KMS-11 (cell line): ENCODE data around the gene GINS2.

ENCODE experiments used
- H2AFZ ChIP-seq: fragments of 200-600 bp; sonication (generic); 2 replicates; pipeline ENCODE4 v1.6.1; 2016; ENCODE audit warnings: antibody characterized with exemption, mixed run types, low read depth
- H3K27ac ChIP-seq: fragments of 200-600 bp; sonication (generic); 2 replicates; pipeline ENCODE4 v1.6.1; 2016; ENCODE audit warnings: mild to moderate bottlenecking, mixed run types
- H3K27me3 ChIP-seq: fragments of 200-600 bp; sonication (generic); 2 replicates; pipeline ENCODE4 v1.6.1; 2017; ENCODE audit warnings: mild to moderate bottlenecking, low read depth, mixed run types, moderate library complexity; ENCODE audit not compliant: insufficient read depth
- H3K36me3 ChIP-seq: fragments of 200-600 bp; sonication (generic); 2 replicates; pipeline ENCODE4 v1.6.1; 2017; ENCODE audit warnings: mild to moderate bottlenecking, mixed run types; ENCODE audit not compliant: insufficient read depth
- H3K4me1 ChIP-seq: fragments of 200-600 bp; sonication (generic); 2 replicates; pipeline ENCODE4 v1.6.1; 2016; ENCODE audit warnings: mild to moderate bottlenecking, low read depth, mixed run types; ENCODE audit not compliant: poor library complexity, severe bottlenecking
- H3K4me2 ChIP-seq: fragments of 200-600 bp; sonication (generic); 2 replicates; pipeline ENCODE4 v1.7.0; 2016; ENCODE audit warnings: mild to moderate bottlenecking, mixed run types
- H3K4me3 ChIP-seq: fragments of 200-600 bp; sonication (generic); IDR thresholded peaks from 2 replicates; pipeline ENCODE4 v1.6.1; 2017; ENCODE audit warnings: low read depth, low read length, mixed read lengths; ENCODE audit not compliant: insufficient read depth
- H3K79me2 ChIP-seq: fragments of 200-600 bp; sonication (generic); 2 replicates; pipeline ENCODE4 v1.6.1; 2016; ENCODE audit warnings: low read depth, mixed run types; ENCODE audit not compliant: insufficient read depth
- H3K9ac ChIP-seq: fragments of 200-600 bp; sonication (generic); 2 replicates; pipeline ENCODE4 v1.6.1; 2016; ENCODE audit warnings: mild to moderate bottlenecking, mixed run types
- H4K20me1 ChIP-seq: fragments of 200-600 bp; sonication (generic); 2 replicates; pipeline ENCODE4 v1.6.1; 2016; ENCODE audit warnings: mild to moderate bottlenecking, mixed run types; ENCODE audit not compliant: insufficient read depth
- TF ChIP-seq, protein P1 (sequence below): fragments of 200-600 bp; sonication (generic); conservative IDR thresholded peaks from 2 replicates; pipeline ENCODE4 v1.6.1; 2017; ENCODE audit warnings: low read depth, mild to moderate bottlenecking, antibody characterized with exemption, low read length, moderate library complexity, mixed read lengths

The GINS2 gene

DNA sequence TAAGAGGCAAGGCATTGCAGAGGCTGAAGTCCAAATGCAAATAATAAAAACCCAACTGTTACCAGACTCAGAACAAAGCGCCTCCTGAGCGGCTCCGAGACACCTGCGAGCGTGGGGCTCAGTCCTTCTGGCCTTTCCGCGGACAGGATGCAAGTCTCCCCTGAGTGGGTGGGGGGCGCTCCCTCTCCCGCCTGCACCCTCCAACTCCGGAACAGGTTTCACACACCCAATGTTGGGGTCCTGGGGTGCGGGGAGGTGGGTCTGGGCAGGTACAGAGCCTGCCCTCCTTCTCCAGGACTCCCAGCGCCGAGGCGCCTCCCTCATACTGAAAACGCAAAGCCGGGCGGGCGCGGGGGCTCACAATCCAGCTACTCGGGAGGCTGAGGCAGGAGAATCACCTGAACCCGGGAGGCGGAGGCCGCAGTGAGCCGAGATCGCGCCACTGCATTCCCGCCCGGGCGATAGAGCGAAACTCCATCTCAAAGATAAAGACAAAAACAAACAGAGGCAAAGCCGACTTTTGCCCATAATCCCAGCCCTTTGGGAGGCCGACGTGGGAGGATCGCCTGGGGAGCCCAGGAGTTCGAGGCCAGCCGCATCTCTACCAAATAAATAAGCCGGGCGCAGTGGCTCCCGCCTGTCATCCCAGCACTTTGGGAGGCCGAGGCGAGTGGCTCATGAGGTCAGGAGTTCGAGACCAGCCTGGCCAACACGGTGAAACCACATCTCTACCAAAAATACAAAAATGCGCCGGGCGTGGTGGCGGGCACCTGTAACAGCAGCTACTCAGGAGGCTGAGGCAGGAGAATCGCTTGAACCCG, 893 bp downstream of the GINS2 start:
- Histone ChIP-seq H3K27ac (peak overlapping the region; percentile 60), H3K4me1 (peaks cover 24% of the 10 kb centered on the region), H2AFZ (peak overlapping the region; percentile 82; the same call in 1 of the 2 replicates), H3K27me3 (peaks cover 3% of the 10 kb centered on the region; the same call in 1 of the 2 replicates), H4K20me1 (no peaks in the 10 kb centered on the region), H3K4me2 (peak overlapping the region; percentile 74), H3K9ac (peak overlapping the region; percentile 88; the same call in 1 of the 2 replicates), H3K79me2 (peaks cover 30% of the 10 kb centered on the region), H3K4me3 (no peak overlapping the region), H3K36me3 (peaks cover 3% of the 10 kb centered on the region; the same call in 1 of the 2 replicates)
- TF ChIP-seq, protein P1, sequence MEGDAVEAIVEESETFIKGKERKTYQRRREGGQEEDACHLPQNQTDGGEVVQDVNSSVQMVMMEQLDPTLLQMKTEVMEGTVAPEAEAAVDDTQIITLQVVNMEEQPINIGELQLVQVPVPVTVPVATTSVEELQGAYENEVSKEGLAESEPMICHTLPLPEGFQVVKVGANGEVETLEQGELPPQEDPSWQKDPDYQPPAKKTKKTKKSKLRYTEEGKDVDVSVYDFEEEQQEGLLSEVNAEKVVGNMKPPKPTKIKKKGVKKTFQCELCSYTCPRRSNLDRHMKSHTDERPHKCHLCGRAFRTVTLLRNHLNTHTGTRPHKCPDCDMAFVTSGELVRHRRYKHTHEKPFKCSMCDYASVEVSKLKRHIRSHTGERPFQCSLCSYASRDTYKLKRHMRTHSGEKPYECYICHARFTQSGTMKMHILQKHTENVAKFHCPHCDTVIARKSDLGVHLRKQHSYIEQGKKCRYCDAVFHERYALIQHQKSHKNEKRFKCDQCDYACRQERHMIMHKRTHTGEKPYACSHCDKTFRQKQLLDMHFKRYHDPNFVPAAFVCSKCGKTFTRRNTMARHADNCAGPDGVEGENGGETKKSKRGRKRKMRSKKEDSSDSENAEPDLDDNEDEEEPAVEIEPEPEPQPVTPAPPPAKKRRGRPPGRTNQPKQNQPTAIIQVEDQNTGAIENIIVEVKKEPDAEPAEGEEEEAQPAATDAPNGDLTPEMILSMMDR = no peak

DNA sequence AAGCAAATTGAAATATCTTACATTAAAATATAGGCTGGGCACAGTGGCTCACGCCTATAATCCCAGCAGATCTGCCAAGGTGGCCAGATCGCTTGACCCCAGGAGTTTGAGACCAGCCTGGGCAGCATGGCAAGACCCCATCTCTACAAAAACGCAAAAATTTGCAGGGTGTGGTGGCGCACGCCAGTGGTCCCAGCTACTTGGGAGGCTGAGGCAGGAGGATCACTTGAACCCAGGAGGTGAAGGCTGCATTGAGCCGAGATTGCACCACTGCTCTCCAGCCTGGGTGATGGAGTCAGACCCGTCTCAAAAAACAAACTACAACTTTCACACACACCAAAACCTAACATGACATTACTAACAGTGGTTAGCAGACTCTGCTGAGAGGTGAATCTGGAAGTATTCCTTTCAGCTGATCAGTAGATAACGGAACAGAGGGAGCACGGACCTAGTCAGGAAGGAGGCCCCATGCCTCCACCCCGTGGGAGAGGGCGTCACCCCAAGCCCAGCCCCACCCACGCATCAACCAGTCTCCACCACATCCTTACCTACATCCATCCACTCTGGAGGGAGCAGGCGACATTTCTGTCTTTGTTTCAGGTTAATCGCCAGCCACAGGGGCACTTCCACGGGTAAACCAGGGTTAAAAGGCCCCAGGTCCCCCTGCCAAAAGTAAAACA, 1.7 kb downstream of the GINS2 start:
- Histone ChIP-seq H3K4me1 (peaks cover 24% of the 10 kb centered on the region), H3K27me3 (peaks cover 3% of the 10 kb centered on the region; the same call in 1 of the 2 replicates), H2AFZ (no peak overlapping the region), H3K4me3 (no peak overlapping the region), H3K9ac (no peak overlapping the region), H3K79me2 (peaks cover 30% of the 10 kb centered on the region), H3K36me3 (peaks cover 4% of the 10 kb centered on the region), H3K27ac (no peak overlapping the region), H3K4me2 (peak overlapping the region; percentile 74), H4K20me1 (no peaks in the 10 kb centered on the region)
- TF ChIP-seq, protein P1 = no peak

DNA sequence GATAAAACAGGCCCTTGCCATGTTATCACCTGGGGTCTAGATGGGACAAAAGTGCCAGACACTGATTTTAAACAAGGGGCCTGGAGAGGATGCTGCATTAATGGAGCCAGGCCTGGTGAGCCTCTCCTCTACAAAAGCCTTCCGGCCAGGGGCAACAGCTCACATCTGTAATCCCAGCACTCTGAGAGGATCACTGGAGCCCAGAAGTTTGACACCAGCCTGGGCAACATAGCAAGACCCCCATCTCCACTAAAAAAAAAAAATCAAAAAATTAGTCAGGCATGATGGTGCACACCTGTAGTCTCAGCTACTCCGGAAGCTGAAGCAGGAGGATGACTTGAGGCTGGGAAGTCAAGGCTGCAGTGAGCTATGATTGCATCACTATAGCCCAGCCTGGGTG, 3.5 kb downstream of the GINS2 start:
- Histone ChIP-seq H3K27ac (no peak overlapping the region), H3K36me3 (peaks cover 6% of the 10 kb centered on the region), H3K27me3 (no peaks in the 10 kb centered on the region), H3K4me1 (peaks cover 24% of the 10 kb centered on the region), H3K4me3 (no peak overlapping the region), H2AFZ (no peak overlapping the region), H3K79me2 (peaks cover 30% of the 10 kb centered on the region), H3K4me2 (no peak overlapping the region), H4K20me1 (no peaks in the 10 kb centered on the region), H3K9ac (no peak overlapping the region)
- TF ChIP-seq, protein P1 = no peak

DNA sequence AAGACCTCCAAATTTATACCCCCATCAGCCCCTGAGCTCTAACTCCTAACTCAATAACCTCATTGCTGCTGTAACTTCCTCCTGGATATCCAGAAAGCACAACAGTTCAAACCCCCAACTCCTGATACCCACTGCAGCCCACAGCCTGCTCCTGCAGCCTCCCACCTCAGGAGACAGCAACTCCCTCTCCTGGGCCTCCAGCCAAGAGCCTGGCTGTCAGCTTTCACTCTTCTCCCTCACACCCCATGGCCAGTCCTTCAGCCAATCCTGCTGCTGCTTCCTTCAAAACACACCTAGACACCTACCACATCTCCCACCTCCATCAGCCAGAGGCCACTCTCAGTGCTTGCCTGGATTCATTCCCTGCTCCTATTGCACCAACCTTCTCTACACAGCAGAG, 5.4 kb downstream of the GINS2 start:
- no peaks in the 10 kb centered on the region for H3K27me3 ChIP-seq
- no peak overlapping the region for H3K4me3 ChIP-seq
- H4K20me1 ChIP-seq = no peaks in the 10 kb centered on the region
- H3K36me3 ChIP-seq = peaks cover 6% of the 10 kb centered on the region
- H3K9ac ChIP-seq = no peak overlapping the region
- peaks cover 24% of the 10 kb centered on the region for H3K4me1 ChIP-seq
- no peak overlapping the region for H3K4me2 ChIP-seq
- H2AFZ ChIP-seq = no peak overlapping the region
- TF ChIP-seq, protein P1 = no peak
- H3K27ac ChIP-seq = no peak overlapping the region
- H3K79me2 ChIP-seq = peaks cover 27% of the 10 kb centered on the region
